ENCODE data around the gene TIMM17A.

DNA sequence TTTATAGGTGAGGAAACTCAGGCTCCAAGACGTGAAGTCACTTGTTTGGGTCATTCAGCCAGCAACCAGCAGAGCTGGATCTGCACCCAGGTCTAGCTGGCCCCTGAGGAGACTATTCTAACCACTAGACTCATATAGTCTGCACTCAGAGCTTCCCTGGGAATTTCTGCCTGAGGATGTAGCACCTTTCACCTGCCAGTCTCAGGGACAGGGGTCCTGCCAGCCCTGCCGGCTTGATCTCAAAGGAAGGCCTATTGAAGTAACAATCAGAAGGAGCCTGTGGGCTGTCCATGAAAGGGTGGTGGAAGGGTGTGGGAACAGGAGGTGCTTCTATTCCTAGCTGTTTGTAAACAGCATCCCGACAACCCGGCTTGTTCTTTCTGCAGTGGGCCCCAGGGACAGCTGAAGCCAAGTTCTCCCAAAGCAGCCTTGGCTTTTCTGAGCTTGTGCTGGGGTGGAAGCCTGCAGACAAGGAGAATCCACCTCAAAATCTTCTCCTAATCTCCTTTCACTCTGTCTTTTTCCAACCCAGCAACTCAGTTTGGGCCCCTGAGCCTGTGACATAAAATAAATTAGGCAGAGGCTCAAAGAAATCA, 16.8 kb upstream of the TIMM17A start:
- TF ChIP-seq, protein P1, sequence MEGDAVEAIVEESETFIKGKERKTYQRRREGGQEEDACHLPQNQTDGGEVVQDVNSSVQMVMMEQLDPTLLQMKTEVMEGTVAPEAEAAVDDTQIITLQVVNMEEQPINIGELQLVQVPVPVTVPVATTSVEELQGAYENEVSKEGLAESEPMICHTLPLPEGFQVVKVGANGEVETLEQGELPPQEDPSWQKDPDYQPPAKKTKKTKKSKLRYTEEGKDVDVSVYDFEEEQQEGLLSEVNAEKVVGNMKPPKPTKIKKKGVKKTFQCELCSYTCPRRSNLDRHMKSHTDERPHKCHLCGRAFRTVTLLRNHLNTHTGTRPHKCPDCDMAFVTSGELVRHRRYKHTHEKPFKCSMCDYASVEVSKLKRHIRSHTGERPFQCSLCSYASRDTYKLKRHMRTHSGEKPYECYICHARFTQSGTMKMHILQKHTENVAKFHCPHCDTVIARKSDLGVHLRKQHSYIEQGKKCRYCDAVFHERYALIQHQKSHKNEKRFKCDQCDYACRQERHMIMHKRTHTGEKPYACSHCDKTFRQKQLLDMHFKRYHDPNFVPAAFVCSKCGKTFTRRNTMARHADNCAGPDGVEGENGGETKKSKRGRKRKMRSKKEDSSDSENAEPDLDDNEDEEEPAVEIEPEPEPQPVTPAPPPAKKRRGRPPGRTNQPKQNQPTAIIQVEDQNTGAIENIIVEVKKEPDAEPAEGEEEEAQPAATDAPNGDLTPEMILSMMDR (IDR thresholded peaks at IDR 0.05), result no peak
- TF ChIP-seq POLR2A (IDR thresholded peaks at IDR 0.05), result no peak
